GM23338 (cell line): ENCODE data around the gene TTC16.

Experiments used
- CREB1 ChIP-seq: fragments of 250-450 bp; sonication (Bioruptor Pico); IDR thresholded peaks from 2 replicates; pipeline ENCODE4 v1.5.0; 2020; ENCODE audit warnings: low read depth, mild to moderate bottlenecking, moderate library complexity
- EZH2 ChIP-seq: fragments of 200-600 bp; sonication (generic); IDR thresholded peaks from one replicate; pipeline ENCODE4 v1.8.0; 2017; ENCODE audit warnings: antibody characterized with exemption, mild to moderate bottlenecking, low read depth; ENCODE audit not compliant: unreplicated experiment
- EZH2phosphoT487 ChIP-seq: fragments of 200-600 bp; sonication (generic); IDR thresholded peaks from one replicate; pipeline ENCODE4 v1.8.1; 2018; ENCODE audit warnings: antibody characterized with exemption; ENCODE audit not compliant: unreplicated experiment
- JUNB ChIP-seq: IDR thresholded peaks from one replicate; pipeline ENCODE4 v1.6.1; 2016; ENCODE audit warnings: antibody characterized with exemption; ENCODE audit not compliant: unreplicated experiment
- POLR2AphosphoS5 ChIP-seq: IDR thresholded peaks from 2 replicates; pipeline ENCODE4 v1.6.1; 2016; ENCODE audit warnings: antibody characterized with exemption, low read depth
- REST ChIP-seq: IDR thresholded peaks from one replicate; pipeline ENCODE4 v1.6.1; 2018; ENCODE audit warnings: antibody characterized with exemption; ENCODE audit not compliant: unreplicated experiment
- ZNF114 ChIP-seq: fragments of 250-450 bp; sonication (Bioruptor Pico); IDR thresholded peaks from 2 replicates; pipeline ENCODE4 v1.5.0; 2020; ENCODE audit warnings: mild to moderate bottlenecking, moderate library complexity
- ZNF462 ChIP-seq: fragments of 250-450 bp; sonication (Bioruptor Pico); IDR thresholded peaks from 2 replicates; pipeline ENCODE4 v1.5.0; 2020; ENCODE audit warnings: mild to moderate bottlenecking, moderate library complexity
- TF ChIP-seq, protein P1 (sequence below), 2 experiments: fragments of 200-600 bp in 1 of 2; sonication (generic) in 1 of 2; conservative IDR thresholded peaks; 2 replicates each; pipeline versions ENCODE4 v1.5.1 to v1.6.1; 2016 to 2017; ENCODE audit warnings: antibody characterized with exemption in 2 of 2, low read depth in 2 of 2, mild to moderate bottlenecking in 2 of 2, moderate library complexity in 1 of 2
- TF ChIP-seq, protein P2 (sequence below): IDR thresholded peaks from 2 replicates; pipeline ENCODE4 v1.6.1; 2016; ENCODE audit warnings: antibody characterized with exemption

DNA sequence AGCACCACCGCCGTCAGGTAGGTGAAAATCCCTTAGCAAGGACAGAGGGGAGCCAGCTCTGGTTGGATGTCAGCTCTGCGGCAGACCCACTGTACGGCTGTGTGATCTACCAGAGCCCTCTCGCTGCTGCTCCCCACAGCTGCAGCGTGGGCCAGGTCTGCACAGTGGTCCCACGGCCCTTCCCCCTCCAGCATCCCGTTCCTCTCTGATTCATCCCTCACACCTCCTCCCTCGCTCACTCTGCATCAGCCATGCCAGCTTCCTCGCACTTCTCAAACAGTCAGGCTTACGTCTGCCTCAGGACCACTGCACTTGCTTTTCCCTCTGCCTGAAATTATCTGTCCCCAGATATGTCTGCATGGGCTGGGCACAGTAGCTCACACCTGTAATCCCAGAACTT is 35.7 kb upstream of the TTC16 start:
- TF ChIP-seq, protein P1, sequence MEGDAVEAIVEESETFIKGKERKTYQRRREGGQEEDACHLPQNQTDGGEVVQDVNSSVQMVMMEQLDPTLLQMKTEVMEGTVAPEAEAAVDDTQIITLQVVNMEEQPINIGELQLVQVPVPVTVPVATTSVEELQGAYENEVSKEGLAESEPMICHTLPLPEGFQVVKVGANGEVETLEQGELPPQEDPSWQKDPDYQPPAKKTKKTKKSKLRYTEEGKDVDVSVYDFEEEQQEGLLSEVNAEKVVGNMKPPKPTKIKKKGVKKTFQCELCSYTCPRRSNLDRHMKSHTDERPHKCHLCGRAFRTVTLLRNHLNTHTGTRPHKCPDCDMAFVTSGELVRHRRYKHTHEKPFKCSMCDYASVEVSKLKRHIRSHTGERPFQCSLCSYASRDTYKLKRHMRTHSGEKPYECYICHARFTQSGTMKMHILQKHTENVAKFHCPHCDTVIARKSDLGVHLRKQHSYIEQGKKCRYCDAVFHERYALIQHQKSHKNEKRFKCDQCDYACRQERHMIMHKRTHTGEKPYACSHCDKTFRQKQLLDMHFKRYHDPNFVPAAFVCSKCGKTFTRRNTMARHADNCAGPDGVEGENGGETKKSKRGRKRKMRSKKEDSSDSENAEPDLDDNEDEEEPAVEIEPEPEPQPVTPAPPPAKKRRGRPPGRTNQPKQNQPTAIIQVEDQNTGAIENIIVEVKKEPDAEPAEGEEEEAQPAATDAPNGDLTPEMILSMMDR (conservative IDR thresholded peaks at IDR 0.05; ENCODE audit: low read depth in 2 of 2): no peak
- TF ChIP-seq POLR2AphosphoS5 (no peak), REST (no peak), CREB1 (CRISPR knock-in tag) (no peak), ZNF462 (CRISPR knock-in tag) (no peak), EZH2 (no peak), EZH2phosphoT487 (no peak), JUNB (no peak), ZNF114 (CRISPR knock-in tag) (no peak)
- TF ChIP-seq, protein P2, sequence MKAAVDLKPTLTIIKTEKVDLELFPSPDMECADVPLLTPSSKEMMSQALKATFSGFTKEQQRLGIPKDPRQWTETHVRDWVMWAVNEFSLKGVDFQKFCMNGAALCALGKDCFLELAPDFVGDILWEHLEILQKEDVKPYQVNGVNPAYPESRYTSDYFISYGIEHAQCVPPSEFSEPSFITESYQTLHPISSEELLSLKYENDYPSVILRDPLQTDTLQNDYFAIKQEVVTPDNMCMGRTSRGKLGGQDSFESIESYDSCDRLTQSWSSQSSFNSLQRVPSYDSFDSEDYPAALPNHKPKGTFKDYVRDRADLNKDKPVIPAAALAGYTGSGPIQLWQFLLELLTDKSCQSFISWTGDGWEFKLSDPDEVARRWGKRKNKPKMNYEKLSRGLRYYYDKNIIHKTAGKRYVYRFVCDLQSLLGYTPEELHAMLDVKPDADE: no peak
